ENCODE data around the gene C2orf92. TPM values are rescaled to one million over a fixed set of nuclear protein-coding genes. Genes with fewer than 3 reads are reported as not detected.

Gene C2orf92
- total and polyA plus RNA-seq, 2 donors (not counting 1 experiment from before 2014, with no cell fraction given): 0.99 to 1.1 TPM

GRCh38 chr2:97747716-97748115, 78.2 kb downstream of the C2orf92 start:
- H3K9ac ChIP-seq (ENCODE audit: insufficient read depth, low read length): no peak overlapping the region
- H2AFZ ChIP-seq (ENCODE audit: low read length): no peak overlapping the region
- H3K4me2 ChIP-seq (ENCODE audit: extremely low read depth, insufficient read depth, low read length): no peak overlapping the region
- no peak for TF ChIP-seq CTCF (conservative IDR thresholded peaks at IDR 0.05 in 1 of 2, IDR thresholded peaks at IDR 0.05 in 1 of 2; ENCODE audit: low read depth in 1 of 2, low read length in 2 of 2)
- no peaks in the 10 kb centered on the region for H3K36me3 ChIP-seq (ENCODE audit: control insufficient read depth, insufficient read depth, low read length)
- H4K20me1 ChIP-seq (ENCODE audit: control insufficient read depth, extremely low read depth, insufficient read depth, low read length): no peaks in the 10 kb centered on the region
- no peaks in the 10 kb centered on the region for H3K27me3 ChIP-seq (ENCODE audit: control insufficient read depth, insufficient read depth, low read length)
- DNase-seq (ENCODE audit: low read depth in 2 of 2): peak in 1 of 2 donors; percentile 85
- H3K4me3 ChIP-seq (replicated peaks in 1 of 4; ENCODE audit: control extremely low read depth in 1 of 4, insufficient read depth in 1 of 4, low read depth in 3 of 4, low read length in 4 of 4): no peak overlapping the region
- no peak overlapping the region for H3K27ac ChIP-seq (ENCODE audit: insufficient read depth, low read length)
- no peaks in the 10 kb centered on the region for H3K9me3 ChIP-seq (ENCODE audit: control insufficient read depth, insufficient read depth, low read depth, low read length)
- no peaks in the 10 kb centered on the region for H3K4me1 ChIP-seq (ENCODE audit: control insufficient read depth, extremely low read depth, insufficient read depth, low read length)
- H3K79me2 ChIP-seq (ENCODE audit: control insufficient read depth, insufficient read depth, low read length): no peaks in the 10 kb centered on the region

GRCh38 chr2:97749581-97749980, 80.1 kb downstream of the C2orf92 start:
- no peaks in the 10 kb centered on the region for H4K20me1 ChIP-seq (ENCODE audit: control insufficient read depth, extremely low read depth, insufficient read depth, low read length)
- H3K4me1 ChIP-seq (ENCODE audit: control insufficient read depth, extremely low read depth, insufficient read depth, low read length): no peaks in the 10 kb centered on the region
- H3K4me2 ChIP-seq (ENCODE audit: extremely low read depth, insufficient read depth, low read length): no peak overlapping the region
- no peak for DNase-seq (ENCODE audit: low read depth in 2 of 2)
- H3K36me3 ChIP-seq (ENCODE audit: control insufficient read depth, insufficient read depth, low read length): no peaks in the 10 kb centered on the region
- no peaks in the 10 kb centered on the region for H3K9me3 ChIP-seq (ENCODE audit: control insufficient read depth, insufficient read depth, low read depth, low read length)
- no peak overlapping the region for H2AFZ ChIP-seq (ENCODE audit: low read length)
- H3K27me3 ChIP-seq (ENCODE audit: control insufficient read depth, insufficient read depth, low read length): no peaks in the 10 kb centered on the region
- H3K9ac ChIP-seq (ENCODE audit: insufficient read depth, low read length): no peak overlapping the region
- H3K27ac ChIP-seq (ENCODE audit: insufficient read depth, low read length): no peak overlapping the region
- H3K4me3 ChIP-seq (replicated peaks in 1 of 4; ENCODE audit: control extremely low read depth in 1 of 4, insufficient read depth in 1 of 4, low read depth in 3 of 4, low read length in 4 of 4): no peak overlapping the region
- no peak for TF ChIP-seq EZH2 (IDR thresholded peaks at IDR 0.05; ENCODE audit: low read length, missing control alignments)
- no peak for TF ChIP-seq CTCF (conservative IDR thresholded peaks at IDR 0.05 in 1 of 2, IDR thresholded peaks at IDR 0.05 in 1 of 2; ENCODE audit: low read depth in 1 of 2, low read length in 2 of 2)
- no peaks in the 10 kb centered on the region for H3K79me2 ChIP-seq (ENCODE audit: control insufficient read depth, insufficient read depth, low read length)

- no peak overlapping the region for H3K4me3 ChIP-seq (replicated peaks in 1 of 4; ENCODE audit: control extremely low read depth in 1 of 4, insufficient read depth in 1 of 4, low read depth in 3 of 4, low read length in 4 of 4)
- no peak overlapping the region for H3K4me2 ChIP-seq (ENCODE audit: extremely low read depth, insufficient read depth, low read length)
- no peaks in the 10 kb centered on the region for H3K27me3 ChIP-seq (ENCODE audit: control insufficient read depth, insufficient read depth, low read length)
- no peaks in the 10 kb centered on the region for H3K4me1 ChIP-seq (ENCODE audit: control insufficient read depth, extremely low read depth, insufficient read depth, low read length)
- H3K9me3 ChIP-seq (ENCODE audit: control insufficient read depth, insufficient read depth, low read depth, low read length): no peaks in the 10 kb centered on the region
- H3K36me3 ChIP-seq (ENCODE audit: control insufficient read depth, insufficient read depth, low read length): no peaks in the 10 kb centered on the region
- TF ChIP-seq CTCF (conservative IDR thresholded peaks at IDR 0.05 in 1 of 2, IDR thresholded peaks at IDR 0.05 in 1 of 2; ENCODE audit: low read depth in 1 of 2, low read length in 2 of 2) (no peak), EZH2 (IDR thresholded peaks at IDR 0.05; ENCODE audit: low read length, missing control alignments) (no peak)
- no peaks in the 10 kb centered on the region for H3K79me2 ChIP-seq (ENCODE audit: control insufficient read depth, insufficient read depth, low read length)
- no peak for DNase-seq (ENCODE audit: low read depth in 2 of 2)
- H2AFZ ChIP-seq (ENCODE audit: low read length): no peak overlapping the region
- no peaks in the 10 kb centered on the region for H4K20me1 ChIP-seq (ENCODE audit: control insufficient read depth, extremely low read depth, insufficient read depth, low read length)
- H3K27ac ChIP-seq (ENCODE audit: insufficient read depth, low read length): no peak overlapping the region
- H3K9ac ChIP-seq (ENCODE audit: insufficient read depth, low read length): no peak overlapping the region
These were observed 80.5 kb downstream of the C2orf92 start for GRCh38 chr2:97750017-97750416.

Measured in fibroblast of lung (primary cell).